ENCODE results near the gene PTGIR.

PTGIR gene

DNA sequence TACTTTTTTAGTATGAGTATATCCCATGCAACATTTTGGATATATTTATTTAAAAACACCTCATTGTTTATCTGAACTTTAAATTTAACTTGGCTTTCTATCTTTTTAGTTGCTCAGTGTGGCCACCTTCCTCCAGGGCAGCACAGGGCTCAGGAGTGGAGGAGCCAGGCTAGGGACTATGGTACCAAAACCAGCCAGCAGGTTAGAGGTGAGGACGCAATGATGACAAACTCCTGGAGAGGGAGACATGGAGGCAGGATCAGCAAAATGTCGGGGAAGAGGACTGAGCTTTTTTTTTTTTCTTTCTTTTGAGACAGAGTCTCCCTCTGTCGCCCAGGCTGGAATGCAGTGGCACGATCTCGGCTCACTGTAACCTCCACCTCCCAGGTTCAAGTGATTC lies 53.4 kb downstream of the PTGIR start:
- TF ChIP-seq CTCF (IDR thresholded peaks at IDR 0.05), result no peak

Data from LNCAP (cell line).